ENCODE results near the gene TBL3. TPM values are rescaled to one million over a fixed set of nuclear protein-coding genes. Genes with fewer than 3 reads are reported as not detected.

The TBL3 gene
- total and polyA plus RNA-seq, 4 donors = 12.5 to 24.3 (median 14.2) TPM

DNA sequence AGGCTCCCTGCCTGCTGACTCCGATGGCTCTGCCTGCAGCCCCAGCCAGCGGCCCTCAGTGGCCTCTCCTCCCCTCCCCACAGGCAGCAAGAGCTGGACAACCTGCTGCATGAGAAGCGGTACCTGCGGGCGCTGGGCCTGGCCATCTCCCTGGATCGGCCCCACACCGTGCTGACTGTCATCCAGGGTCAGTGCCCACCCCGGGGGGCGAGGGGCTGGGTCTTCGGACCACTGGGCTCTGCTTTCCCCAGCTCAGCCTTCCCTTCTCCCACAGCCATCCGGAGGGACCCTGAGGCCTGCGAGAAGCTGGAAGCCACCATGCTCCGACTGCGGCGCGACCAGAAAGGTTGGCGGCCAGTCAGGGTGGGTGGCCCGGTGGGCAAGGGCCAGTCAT, 6.0 kb downstream of the TBL3 start:
- H3K9ac ChIP-seq (ENCODE audit: low read depth in 1 of 2, low read length in 2 of 2) = no peak overlapping the region
- TF ChIP-seq, protein P1, sequence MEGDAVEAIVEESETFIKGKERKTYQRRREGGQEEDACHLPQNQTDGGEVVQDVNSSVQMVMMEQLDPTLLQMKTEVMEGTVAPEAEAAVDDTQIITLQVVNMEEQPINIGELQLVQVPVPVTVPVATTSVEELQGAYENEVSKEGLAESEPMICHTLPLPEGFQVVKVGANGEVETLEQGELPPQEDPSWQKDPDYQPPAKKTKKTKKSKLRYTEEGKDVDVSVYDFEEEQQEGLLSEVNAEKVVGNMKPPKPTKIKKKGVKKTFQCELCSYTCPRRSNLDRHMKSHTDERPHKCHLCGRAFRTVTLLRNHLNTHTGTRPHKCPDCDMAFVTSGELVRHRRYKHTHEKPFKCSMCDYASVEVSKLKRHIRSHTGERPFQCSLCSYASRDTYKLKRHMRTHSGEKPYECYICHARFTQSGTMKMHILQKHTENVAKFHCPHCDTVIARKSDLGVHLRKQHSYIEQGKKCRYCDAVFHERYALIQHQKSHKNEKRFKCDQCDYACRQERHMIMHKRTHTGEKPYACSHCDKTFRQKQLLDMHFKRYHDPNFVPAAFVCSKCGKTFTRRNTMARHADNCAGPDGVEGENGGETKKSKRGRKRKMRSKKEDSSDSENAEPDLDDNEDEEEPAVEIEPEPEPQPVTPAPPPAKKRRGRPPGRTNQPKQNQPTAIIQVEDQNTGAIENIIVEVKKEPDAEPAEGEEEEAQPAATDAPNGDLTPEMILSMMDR (IDR thresholded peaks at IDR 0.05; ENCODE audit: low read depth, low read length, missing input control) = no peak
- 95% methylated on average over 18 of the region's 18 CpGs for WGBS

DNA sequence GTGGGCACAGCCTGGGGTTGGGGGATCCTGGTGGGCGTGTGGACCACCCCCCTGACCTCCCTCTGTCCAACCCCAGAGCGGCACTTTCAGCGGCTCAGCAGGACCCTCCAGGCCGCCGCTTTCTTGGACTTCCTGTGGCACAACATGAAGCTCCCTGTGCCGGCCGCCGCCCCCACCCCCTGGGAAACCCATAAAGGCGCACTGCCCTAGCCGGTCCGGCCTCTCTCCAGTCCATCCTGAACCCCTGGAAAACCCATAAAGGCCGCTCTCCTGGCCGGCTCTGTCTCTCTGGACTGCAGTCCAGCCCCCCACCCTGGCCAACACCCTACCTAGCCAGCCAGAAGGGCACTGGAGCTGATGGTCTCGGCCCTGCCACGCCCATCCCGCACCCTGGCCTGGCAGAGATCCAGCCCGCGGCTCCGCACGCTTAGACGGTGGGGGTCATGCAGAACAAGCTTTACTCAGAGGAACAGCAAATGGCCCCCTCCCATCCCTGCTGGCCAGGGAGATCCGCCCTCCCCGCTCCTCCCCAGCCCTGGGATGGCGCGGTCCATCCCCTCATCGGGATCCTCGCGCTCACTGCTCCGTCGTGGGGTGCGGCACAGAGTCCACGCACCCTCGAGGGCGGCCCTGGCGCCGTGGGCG, 6.7 kb downstream of the TBL3 start:
- Histone ChIP-seq H3K36me3 (ENCODE audit: control insufficient read depth in 4 of 4, insufficient read depth in 3 of 4, low read depth in 1 of 4, low read length in 3 of 4) (peaks cover 14 to 41% (median 16%) of the 10 kb centered on the region in 4 donors), H3K9me3 (ENCODE audit: control insufficient read depth in 4 of 4, low read length in 3 of 4) (no peaks in the 10 kb centered on the region), H3K27ac (ENCODE audit: low read depth in 1 of 2, low read length in 2 of 2) (no peak overlapping the region), H3K4me3 (ENCODE audit: low read depth in 1 of 3, low read length in 3 of 3) (no peak overlapping the region), H3K27me3 (ENCODE audit: control insufficient read depth in 4 of 4, insufficient read depth in 4 of 4, low read length in 3 of 4) (no peaks in the 10 kb centered on the region), H3K9ac (ENCODE audit: low read depth in 1 of 2, low read length in 2 of 2) (no peak overlapping the region), H3K4me1 (ENCODE audit: control insufficient read depth in 4 of 4, insufficient read depth in 4 of 4, low read length in 3 of 4) (peaks cover 2 to 20% (median 6%) of the 10 kb centered on the region in 4 donors)
- 87% methylated on average over 37 of the region's 37 CpGs for WGBS
- no peak for DNase-seq (ENCODE audit: low spot score)
- TF ChIP-seq JUND (IDR thresholded peaks at IDR 0.05) (no peak), HNF4A (conservative IDR thresholded peaks at IDR 0.05) (no peak)
- TF ChIP-seq, protein P2, sequence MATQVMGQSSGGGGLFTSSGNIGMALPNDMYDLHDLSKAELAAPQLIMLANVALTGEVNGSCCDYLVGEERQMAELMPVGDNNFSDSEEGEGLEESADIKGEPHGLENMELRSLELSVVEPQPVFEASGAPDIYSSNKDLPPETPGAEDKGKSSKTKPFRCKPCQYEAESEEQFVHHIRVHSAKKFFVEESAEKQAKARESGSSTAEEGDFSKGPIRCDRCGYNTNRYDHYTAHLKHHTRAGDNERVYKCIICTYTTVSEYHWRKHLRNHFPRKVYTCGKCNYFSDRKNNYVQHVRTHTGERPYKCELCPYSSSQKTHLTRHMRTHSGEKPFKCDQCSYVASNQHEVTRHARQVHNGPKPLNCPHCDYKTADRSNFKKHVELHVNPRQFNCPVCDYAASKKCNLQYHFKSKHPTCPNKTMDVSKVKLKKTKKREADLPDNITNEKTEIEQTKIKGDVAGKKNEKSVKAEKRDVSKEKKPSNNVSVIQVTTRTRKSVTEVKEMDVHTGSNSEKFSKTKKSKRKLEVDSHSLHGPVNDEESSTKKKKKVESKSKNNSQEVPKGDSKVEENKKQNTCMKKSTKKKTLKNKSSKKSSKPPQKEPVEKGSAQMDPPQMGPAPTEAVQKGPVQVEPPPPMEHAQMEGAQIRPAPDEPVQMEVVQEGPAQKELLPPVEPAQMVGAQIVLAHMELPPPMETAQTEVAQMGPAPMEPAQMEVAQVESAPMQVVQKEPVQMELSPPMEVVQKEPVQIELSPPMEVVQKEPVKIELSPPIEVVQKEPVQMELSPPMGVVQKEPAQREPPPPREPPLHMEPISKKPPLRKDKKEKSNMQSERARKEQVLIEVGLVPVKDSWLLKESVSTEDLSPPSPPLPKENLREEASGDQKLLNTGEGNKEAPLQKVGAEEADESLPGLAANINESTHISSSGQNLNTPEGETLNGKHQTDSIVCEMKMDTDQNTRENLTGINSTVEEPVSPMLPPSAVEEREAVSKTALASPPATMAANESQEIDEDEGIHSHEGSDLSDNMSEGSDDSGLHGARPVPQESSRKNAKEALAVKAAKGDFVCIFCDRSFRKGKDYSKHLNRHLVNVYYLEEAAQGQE (IDR thresholded peaks at IDR 0.05) = no peak
- TF ChIP-seq, protein P3, sequence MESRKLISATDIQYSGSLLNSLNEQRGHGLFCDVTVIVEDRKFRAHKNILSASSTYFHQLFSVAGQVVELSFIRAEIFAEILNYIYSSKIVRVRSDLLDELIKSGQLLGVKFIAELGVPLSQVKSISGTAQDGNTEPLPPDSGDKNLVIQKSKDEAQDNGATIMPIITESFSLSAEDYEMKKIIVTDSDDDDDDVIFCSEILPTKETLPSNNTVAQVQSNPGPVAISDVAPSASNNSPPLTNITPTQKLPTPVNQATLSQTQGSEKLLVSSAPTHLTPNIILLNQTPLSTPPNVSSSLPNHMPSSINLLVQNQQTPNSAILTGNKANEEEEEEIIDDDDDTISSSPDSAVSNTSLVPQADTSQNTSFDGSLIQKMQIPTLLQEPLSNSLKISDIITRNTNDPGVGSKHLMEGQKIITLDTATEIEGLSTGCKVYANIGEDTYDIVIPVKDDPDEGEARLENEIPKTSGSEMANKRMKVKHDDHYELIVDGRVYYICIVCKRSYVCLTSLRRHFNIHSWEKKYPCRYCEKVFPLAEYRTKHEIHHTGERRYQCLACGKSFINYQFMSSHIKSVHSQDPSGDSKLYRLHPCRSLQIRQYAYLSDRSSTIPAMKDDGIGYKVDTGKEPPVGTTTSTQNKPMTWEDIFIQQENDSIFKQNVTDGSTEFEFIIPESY (IDR thresholded peaks at IDR 0.05) = no peak

More for the DNA sequence above, 6.0 kb downstream of the TBL3 start:
- Histone ChIP-seq H3K27me3 (ENCODE audit: control insufficient read depth in 4 of 4, insufficient read depth in 4 of 4, low read length in 3 of 4) (no peaks in the 10 kb centered on the region), H3K4me1 (ENCODE audit: control insufficient read depth in 4 of 4, insufficient read depth in 4 of 4, low read length in 3 of 4) (peaks cover 2 to 20% (median 5%) of the 10 kb centered on the region in 4 donors), H3K4me3 (ENCODE audit: low read depth in 1 of 3, low read length in 3 of 3) (no peak overlapping the region), H3K36me3 (ENCODE audit: control insufficient read depth in 4 of 4, insufficient read depth in 3 of 4, low read depth in 1 of 4, low read length in 3 of 4) (peaks cover 14 to 41% (median 16%) of the 10 kb centered on the region in 4 donors), H3K9me3 (ENCODE audit: control insufficient read depth in 4 of 4, low read length in 3 of 4) (no peaks in the 10 kb centered on the region), H3K27ac (ENCODE audit: low read depth in 1 of 2, low read length in 2 of 2) (no peak overlapping the region)
- DNase-seq (ENCODE audit: low spot score) = no peak

DNA sequence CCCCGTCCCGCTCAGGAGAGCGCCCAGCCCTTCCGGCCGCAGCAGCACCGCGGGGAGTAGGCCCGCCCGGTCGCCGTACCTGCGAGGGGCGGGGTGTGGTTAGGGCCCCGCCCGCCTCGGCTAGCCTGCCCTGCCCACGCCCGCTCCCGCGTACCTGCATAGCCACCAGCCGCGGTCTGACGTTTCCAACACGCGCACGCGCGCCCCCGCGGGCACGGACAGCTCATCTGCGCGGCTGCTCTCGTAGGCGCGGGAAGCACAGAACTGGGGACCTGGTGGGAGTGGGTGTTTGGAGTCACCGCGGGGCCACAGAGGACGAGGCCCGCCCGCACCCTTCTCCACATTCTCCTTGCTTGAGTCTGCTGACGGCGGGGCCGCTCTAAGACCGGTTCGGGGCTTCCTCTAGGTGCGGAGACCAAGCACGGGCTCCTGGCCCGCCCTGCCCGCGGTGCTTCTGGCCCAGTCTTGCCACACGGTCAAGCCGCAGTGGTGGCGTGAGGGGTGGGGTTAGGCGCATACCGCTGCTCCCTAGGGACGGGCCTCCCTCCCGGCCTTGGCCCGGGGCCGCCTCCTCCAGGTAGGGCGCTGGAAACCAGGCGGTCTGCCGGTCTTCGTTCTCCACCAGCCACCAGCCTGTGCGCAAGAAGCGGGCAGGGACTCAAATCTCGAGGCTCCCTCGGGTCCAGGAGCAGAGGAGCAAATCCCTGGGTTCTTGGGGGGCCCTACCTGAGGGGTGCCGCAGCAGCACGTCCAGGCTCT, 7.6 kb downstream of the TBL3 start:
- DNase-seq (ENCODE audit: low spot score) = no peak
- no peak for TF ChIP-seq SP1 (IDR thresholded peaks at IDR 0.05)
- TF ChIP-seq, protein P4, sequence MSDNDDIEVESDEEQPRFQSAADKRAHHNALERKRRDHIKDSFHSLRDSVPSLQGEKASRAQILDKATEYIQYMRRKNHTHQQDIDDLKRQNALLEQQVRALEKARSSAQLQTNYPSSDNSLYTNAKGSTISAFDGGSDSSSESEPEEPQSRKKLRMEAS (IDR thresholded peaks at IDR 0.05) = no peak
- H3K4me1 ChIP-seq (ENCODE audit: control insufficient read depth in 4 of 4, insufficient read depth in 4 of 4, low read length in 3 of 4) = peaks cover 2 to 20% (median 6%) of the 10 kb centered on the region in 4 donors
- no peak overlapping the region for H3K4me3 ChIP-seq (ENCODE audit: low read depth in 1 of 3, low read length in 3 of 3)
- no peaks in the 10 kb centered on the region for H3K9me3 ChIP-seq (ENCODE audit: control insufficient read depth in 4 of 4, low read length in 3 of 4)
- no peak overlapping the region for H3K27ac ChIP-seq (ENCODE audit: low read depth in 1 of 2, low read length in 2 of 2)
- H3K27me3 ChIP-seq (ENCODE audit: control insufficient read depth in 4 of 4, insufficient read depth in 4 of 4, low read length in 3 of 4) = no peaks in the 10 kb centered on the region
- WGBS = 49% methylated on average over 70 of the region's 70 CpGs
- no peak overlapping the region for H3K9ac ChIP-seq (ENCODE audit: low read depth in 1 of 2, low read length in 2 of 2)
- H3K36me3 ChIP-seq (ENCODE audit: control insufficient read depth in 4 of 4, insufficient read depth in 3 of 4, low read depth in 1 of 4, low read length in 3 of 4) = peaks cover 12 to 38% (median 15%) of the 10 kb centered on the region in 4 donors
